ENCODE results near the gene MOV10L1.
"Not testable (repeated sequence)": the region's sequence is repeated elsewhere in the genome, so short reads cannot be mapped to it uniquely, and the experiment has no call there.

The MOV10L1 gene

DNA sequence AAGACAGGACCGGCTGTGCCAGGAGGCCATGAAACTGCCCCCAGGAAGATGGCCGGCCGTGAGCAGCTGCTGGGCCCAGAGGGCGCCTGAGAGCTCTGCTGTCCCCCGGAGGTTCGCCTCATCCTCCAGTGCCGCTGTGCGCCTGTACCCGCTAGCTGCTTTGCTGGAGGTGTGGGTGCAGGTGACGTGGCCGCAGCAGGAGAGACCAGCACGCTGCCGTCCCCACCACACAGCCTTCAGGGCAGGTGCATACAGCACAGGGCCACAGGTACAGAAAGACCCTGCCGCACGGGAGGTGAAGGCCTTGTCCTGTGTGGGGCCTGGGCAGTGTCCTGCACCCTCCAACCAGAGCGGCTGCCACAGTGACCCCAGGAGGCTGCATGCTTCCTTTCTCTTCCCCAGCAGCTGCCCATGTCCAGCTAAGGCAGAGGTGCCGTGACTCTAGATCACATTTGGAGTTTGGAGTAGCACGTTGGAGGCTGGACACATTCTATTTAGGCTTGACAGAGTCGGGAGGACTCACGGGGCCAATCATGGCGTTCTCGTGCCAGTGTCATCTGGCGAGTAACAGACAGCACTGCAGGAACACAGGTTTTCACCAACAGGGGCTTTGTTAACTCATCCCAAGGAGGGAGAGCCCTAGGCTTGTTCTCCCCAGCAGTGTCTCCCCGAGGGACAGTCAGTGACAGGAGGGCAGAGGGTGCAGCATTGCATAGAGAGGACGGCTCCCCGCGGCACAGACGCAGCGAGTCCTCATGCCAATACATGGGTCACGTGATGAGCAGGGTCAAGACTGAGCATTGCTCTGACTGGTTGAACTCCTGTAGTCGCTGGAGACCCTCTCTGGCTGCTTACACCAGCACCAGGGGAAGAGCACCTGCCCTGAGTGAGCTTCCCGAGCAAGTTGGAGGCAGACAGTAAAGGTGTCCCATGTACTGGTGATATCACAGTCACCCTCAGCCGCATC is 62.0 kb downstream of the MOV10L1 start:
- no peak for DNase-seq

DNA sequence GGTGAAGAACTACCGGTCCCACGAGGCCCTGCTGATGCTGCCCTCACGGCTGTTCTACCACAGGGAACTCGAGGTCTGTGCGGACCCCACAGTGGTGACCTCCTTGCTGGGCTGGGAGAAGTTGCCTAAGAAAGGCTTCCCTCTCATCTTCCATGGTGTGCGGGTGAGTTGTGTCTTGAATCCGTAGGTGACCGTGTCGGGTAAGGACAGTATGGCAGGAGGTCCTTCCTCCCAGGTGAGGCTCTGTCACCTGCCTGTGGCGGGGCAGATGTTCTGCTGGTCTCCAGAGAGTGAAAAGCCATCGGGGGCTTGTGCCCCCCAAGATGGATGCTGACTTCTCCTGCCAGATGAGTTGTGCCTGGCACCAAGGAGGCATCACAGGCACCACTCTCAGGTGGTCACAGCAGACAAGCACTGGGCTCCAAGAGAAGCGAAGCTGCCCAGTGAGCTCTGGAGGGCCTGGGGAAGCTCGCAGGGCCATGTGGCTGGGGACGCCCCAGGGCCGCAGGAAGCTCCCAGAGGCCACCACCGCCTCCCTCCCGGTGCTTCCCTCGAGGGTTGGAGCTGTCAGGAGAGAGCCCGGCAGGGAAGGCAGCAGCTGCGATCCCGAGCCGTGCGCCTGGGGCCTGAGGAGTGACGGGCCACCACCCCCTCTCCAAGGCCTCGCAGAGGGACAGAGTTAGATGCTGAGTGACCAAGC is 63.4 kb downstream of the MOV10L1 start:
- no peak for DNase-seq

DNA sequence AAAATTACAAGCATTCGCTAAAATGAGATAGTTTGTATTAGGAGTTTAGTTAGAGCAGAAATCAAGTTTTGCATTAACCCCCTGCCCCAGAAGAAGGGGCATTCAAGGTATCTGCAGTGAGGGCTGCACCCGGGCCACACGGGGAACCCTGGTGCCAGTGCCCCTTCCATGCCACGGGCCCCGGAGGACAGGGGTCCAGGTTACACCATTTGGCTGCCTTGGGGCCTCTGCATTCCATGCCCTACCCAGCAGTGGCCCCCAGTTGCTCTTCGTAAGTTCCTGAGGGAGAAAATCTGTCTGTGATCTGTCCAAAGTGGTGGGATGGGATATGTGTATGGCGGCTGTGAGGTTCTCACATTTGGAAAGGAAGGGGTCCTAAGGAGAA is 63.9 kb downstream of the MOV10L1 start:
- DNase-seq: no peak

DNA sequence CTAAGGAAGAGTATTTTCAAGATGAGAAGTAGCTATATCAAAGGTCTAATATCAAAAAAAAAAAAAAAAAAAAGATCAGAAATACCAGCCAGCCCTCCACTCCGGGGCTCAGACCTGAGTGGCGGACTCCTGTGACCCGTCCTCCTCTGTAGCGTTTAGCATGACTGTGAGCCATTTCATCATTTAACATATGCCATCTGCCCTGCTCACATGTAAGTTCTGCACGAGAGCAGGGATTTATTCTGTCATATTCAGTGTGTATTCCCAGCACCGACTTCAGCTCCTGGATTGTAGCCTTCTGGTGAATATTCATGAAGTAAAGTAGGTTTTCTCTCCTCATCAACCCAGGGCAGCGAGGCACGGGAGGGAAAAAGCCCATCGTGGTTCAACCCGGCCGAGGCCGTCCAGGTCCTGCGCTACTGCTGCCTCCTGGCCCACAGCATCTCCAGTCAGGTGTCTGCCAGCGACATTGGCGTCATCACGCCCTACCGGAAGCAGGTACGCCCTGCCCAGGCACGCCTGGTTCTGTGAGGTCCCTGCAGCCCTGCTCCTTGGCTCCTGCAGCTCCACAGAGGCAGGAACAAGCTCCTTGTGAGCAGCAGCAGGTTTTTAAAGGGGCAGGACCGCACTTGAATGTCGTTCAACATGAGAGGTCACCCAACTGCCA is 68.0 kb downstream of the MOV10L1 start:
- DNase-seq: no peak

DNA sequence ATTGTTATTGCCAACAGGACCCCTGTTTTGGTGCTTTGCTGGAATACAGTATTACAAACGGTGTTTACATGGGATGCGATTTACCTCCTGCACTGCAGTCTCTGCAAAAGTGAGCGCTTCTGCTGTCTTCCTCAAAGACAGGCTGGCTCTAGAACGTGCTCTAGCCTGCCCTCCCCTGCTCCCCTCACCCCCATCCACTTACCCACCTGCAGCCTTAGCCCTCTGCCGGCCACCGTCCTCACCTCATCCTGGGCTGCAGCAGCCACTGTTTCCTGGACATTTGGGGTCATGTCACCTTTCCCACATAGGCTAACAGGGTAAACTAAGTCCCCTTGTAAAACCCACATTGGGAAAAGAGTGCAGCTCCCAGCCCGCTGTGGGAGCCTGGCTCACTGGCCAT is 71.1 kb downstream of the MOV10L1 start:
- DNase-seq: no peak

DNA sequence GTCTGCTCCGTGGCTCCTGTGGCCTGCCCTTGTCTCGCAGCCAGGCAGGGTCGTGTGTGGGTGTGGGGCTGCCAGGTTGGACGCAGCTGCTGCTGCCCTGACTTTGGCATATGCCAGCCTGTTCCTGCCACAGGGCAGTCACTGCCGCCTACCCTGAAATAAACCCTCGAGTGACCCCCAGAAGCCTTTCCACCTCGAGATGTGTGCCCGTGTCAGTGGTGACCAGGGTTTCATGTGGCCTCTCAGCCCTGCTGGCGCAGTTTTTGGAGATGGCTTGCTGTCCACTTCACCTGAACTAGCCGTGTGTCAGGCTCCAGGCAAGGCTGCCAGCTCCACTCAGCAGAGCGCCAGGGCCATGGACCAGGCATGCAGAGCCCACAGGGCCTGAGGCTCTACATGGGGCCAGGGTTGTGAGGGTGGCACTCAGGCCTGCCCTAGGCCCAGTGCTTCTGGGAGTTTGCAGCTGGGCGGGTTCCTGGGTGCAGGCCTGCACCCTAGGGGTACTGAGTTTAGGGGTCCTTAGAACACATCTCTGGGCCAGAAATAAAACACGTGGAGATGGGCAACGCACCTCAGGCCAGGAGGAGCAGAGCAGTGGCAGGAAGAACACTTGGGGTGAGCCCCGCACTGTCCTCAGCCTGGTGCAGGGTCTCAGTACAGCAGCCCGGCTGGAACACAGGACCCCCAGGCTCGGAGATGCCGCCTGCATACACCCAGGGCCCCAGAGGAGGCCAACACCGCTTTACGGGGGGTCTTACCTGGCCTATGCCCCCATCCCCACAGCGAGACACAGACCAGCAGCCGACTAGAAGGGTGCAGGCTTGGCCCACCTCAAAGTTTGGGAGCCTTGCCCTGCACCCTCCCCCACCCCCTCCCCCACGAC is 71.9 kb downstream of the MOV10L1 start:
- no peak for DNase-seq

DNA sequence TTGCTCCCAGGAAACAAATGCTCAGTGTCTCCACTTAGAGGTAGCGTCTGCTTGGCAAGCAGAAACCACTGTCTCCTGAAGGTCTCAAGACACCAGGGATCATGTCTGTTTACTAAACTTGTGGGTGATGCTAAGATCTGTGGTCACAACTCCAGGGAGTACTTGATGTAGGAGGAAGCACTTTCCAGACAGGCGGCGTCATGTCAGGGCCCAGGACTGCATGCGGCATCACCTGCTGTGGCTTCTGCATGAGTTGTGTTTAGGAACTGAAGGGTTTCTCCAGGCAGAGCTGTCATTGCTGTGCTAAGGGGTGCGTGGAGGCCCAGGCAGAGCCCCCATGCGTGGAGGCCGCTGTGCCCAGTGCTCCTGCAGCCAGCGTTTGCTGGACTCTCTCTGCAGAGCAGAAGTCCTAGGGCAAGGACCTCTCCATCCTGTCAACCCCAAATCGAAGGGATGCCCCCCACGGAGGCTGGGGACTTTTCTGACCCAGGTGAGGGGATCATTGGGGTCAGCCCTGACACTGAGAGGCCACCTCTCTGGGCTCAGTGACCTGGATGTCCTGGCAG is 72.7 kb downstream of the MOV10L1 start:
- no peak for DNase-seq

DNA sequence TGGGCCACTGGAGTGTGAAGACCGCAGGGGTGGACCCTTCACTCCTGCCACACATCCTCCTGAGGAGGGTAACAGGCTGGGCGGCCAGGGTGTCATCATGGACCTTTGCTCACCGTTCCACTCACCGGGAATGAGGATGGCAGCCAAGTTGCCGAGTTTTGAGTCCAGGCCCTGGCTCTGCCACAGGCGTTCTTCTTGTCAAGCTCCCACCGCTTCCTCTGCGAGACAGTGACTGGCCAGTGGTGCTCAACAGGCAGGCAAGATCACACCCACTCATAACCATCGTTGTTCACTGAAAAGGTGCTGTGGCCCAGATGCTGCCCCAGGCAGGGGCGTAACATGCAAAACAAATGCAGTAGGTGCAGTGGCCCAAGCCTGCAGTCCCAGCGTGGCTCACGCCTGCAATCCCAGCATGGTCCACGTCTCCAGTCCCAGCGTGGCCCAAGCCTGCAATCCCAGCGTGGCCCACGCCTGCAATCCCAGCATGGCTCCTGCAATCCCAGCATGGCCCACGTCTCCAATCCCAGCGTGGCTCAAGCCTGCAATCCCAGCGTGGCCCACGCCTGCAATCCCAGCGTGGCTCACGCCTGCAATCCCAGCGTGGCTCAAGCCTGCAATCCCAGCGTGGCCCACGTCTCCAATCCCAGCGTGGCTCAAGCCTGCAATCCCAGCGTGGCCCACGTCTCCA is 75.8 kb downstream of the MOV10L1 start:
- no peak for DNase-seq

DNA sequence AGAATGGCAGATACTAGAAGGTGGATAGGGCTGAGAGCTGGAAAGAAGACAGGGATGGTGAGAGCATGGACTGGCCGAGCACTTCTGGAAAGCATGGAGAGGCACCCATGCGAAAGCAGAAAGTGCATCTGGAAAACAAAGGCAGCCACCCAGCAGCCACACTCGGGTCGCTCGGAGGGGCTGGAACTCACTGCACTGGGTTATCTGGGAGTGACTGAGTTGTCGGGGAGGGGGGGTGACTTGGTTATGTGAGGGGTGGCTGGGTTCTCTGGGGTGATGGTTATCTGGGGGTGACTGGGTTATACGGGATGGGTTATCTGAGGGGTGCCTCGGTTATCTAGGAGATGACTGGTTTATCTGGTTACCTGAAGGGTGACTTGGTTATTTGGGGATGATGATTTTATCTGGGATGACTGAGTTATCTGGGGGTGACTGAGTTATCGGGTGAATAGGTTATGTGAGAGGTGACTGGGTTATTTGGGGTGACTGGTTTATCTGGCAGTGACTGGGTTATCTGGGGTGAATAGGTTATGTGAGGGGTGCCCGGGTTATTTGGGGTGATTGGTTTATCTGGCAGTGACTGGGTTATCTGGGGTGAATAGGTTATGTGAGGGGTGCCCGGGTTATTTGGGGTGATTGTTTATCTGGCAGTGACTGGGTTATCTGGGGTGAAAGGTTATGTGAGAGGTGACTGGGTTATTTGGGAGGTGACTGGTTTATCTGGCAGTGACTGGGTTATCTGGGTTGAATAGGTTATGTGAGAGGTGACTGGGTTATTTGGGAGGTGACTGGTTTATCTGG is 78.1 kb downstream of the MOV10L1 start:
- DNase-seq: no peak

DNA sequence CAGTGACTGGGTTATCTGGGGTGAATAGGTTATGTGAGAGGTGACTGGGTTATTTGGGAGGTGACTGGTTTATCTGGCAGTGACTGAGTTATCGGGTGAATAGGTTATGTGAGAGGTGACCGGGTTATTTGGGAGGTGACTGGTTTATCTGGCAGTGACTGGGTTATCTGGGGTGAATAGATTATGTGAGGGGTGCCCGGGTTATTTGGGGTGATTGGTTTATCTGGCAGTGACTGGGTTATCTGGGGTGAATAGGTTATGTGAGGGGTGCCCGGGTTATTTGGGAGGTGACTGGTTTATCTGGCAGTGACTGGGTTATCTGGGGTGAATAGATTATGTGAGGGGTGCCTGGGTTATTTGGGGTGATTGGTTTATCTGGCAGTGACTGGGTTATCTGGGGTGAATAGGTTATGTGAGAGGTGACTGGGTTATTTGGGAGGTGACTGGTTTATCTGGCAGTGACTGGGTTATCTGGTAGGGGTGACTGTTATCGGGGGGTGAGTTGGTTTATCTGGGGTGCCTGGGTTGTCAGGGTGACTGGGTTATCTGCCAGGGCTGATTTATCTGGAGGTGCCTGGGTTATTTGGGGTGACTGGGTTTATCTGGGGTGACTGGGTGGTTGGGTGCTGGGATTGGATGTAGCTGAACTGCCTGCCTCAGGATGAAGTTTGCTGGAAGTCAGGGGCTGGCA is 78.8 kb downstream of the MOV10L1 start:
- not testable (repeated sequence) for DNase-seq

DNA sequence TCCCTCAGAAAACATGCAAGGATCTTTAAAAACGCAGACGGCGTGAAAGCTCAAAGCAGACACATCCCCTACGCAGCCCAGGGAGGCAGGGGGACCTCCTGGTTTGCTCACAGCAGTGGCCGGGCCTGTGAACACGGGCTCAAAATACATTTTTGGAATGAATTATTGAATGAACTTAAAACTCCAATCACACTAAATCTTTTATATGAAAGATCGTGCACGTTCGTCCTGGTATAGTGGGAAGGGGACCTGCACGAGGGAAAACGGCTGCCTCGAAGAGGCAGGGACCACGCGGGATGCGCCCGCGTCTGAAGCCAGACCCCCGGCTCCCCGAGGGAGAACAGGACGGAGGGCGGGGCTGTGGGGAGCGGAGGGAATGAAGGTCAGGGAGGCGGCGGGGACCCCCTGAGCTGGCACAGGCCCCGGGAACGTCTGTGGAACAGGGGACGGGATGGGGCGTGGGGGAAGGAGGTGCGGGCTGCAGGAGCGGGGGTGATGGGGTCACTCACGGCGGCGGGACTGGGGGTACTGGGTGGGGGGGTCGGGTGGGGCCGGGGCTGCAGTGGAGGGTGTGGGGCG is 79.5 kb downstream of the MOV10L1 start:
- no peak for DNase-seq

DNA sequence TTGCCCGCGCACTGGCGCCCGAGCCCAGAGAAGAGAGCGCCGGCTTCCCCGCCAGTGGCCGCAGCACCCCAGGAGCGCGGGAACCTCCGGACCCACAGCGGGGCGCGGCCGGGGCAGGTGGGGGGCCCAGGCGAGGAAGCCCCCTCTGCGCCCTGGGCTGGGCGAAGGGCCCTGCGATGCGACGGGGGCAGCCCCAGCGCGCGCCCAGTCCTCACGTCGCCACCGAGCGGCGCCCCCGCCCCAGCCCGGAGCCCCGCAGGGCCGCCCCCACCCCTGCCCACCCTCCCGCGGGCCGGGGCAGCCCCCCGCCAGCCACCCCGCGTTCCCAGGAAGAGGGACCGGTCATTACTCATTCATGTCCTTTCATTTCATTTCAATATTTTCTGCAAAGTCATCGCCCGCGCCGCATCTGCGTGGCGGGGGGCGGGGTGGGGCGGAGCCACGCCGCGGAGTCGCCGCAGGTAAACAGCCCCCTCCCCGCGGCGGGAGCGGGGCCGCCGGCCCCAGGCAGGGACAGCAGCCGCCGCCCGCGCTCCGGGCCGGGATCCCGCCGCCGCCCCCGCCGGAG is 80.1 kb downstream of the MOV10L1 start:
- DNase-seq: peak in 1 of 56 donors; percentile 66

DNA sequence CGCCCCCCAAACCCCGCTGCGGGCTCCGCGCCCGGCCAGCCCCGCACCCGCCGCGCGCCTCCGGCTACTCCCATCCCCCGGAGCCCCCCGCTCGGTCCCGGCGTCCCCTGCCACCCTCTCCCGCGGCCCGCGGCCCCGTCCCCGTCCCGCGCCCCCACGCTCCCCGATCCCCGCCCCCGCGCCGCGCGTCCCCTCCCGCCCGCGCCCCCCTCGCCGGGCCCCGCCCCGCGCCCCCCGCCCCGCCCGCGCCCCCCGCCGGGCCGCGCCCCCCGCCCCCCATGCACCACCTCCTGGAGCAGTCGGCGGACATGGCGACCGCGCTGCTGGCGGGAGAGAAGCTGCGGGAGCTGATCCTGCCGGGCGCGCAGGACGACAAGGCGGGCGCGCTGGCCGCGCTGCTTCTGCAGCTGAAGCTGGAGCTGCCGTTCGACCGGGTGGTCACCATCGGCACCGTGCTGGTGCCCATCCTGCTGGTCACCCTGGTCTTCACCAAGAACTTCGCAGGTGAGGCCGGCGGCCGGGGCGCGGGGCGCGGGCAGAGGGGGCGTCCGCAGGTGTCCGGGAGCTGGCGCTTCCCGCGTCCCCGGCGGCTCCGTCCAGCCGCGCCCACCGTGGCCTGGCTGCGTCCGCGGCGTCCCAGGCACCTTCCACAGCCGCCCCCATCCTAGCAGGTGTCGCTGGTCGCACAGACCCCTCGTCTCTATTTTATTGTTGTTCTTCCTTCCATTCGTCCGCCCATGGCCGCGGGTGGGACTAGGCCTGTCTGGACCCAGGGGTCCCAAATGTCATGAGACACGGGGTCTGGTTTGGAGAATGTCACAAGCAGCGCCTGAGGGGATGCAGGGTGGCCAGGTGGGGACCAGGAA is 80.9 kb downstream of the MOV10L1 start, which contains the start of gene PANX2:
TSS of gene PANX2 (plus strand) at position 279 of the 866 bp plus-strand sequence. CDS start at position 279, 0 bp downstream.
- DNase-seq: no peak

DNA sequence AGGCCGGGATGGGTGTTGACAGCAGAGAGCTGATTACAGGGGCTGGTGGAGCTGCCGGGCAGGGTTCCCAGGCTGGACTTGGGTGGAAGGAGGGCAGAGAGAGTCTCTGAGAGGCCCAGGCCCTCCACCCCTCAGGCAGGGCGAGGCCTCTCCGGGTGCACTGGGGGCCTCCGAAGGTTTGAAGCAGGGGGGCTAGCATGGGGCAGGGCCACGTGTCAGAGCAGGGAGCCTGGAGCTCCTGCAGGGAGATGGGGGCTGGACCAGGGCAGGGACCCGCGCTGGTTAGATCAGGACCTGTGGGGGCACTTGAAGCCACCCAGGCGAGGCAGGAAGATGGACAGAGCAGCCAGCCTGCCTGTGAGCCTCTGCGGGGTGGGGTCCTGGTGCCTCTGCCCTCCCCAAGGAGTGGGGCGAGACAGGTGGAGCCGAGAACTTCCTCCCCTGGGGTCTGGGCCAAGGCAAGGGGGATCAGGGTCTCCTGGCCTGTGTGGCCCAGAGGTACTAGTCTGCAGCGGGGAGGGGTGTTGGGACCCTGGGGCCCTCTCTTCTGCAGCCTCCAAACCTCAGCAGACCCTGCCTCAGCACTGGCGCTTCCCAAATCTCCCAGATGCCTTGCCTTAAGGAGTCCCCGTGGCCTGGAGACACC is 81.6 kb downstream of the MOV10L1 start:
- DNase-seq: no peak

DNA sequence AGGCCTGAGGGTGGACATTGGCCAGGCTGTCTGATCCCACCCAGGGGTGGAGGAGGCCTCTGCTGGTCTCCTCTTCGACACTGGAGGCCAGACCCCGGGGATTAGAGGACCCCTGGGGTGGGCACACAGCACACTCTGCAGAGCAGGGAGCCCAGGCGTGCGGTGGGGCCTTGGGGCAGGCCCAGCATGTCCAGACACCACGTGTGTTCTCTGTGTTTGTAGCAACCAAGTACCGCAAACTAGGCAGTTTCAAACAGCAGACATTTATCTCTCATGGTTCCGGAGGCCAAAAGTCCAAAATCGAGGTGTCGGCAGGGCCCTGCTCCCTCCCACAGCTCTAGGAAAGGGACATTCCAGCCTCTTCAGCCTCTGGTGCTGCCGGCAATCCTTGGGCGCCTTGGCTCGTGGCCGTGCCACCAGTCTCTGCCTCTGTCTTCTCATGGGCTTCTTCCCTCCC is 82.2 kb downstream of the MOV10L1 start:
- DNase-seq: no peak

Measured in nucleus accumbens (tissue), 56 donors.